ACHN (cell line): ENCODE results near the gene RABEP2.
"Not testable (repeated sequence)": the region's sequence is repeated elsewhere in the genome, so short reads cannot be mapped to it uniquely, and the experiment has no call there.

Source experiments
- DNase-seq: peaks from one replicate; pipeline ENCODE4 v3.0.0-alpha.2; 2015
- in situ Hi-C: cut with HindIII; loops from 2 replicates; pipeline ENCODE4 v1.10.0; 2017; ENCODE audit warnings: low sequenced_read_pairs, low pct_ligation_motif_present, low pct_unique_long_range_greater_than_20kb

RABEP2 gene

DNA sequence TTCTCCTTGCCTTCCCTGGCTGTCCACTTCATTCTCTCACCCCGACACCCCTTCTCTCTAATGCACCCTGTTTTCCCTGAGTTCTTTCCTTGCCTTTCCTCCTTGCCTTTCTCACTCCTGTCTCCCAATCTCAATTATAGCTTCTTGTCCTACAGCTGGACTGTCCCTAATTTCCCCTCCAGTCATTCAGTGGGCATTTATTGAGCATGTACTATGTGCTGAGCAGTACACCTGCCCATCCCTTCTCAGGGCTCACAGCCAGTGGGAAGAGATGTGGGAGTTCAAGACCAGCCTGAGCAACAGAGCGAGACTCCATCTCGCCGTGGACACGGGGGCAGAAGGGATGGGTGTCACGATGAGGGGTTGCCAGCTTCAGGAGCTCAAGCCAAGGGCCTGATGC is 41.0 kb downstream of the RABEP2 start:
- no peak for DNase-seq
- in situ Hi-C loops: no loop called here

DNA sequence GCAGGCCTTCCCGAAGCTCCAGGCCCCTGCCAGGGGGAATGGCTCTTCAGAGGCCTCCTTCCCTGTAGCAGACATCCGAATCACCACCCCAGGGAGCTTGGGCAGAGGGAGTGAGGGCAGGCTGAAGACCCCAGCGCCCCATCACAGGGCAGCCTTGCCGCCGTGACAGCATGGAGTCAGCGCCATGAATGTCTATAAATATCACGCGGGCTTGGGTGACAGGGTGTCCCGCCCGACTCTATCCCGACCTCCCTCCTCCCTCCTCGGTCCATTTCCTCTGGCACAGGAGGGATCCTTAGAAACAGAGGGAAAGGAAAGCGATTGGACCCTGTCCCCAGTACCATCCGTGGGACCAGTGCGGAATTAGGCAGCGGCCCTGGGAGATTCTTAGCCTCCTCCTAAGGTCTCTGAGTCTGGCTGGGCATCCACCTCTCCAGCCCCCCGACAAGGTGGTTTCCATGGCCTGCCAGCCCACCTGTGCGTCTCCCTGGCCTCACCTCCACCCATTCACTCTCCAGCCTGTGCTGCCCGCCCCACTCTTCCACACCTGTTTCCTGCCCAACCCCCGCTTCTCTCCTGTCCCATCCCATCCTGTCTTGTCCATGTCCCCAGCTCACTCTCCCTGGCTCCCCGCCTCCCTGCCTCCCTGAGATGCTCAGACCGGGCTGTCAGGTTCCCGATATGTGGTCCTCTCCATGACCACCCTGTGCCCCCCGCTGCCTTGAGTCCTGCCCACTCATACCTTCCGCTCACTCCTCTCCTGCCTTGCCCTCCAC is 41.6 kb downstream of the RABEP2 start:
- no peak for DNase-seq
- in situ Hi-C loops: no loop called here

DNA sequence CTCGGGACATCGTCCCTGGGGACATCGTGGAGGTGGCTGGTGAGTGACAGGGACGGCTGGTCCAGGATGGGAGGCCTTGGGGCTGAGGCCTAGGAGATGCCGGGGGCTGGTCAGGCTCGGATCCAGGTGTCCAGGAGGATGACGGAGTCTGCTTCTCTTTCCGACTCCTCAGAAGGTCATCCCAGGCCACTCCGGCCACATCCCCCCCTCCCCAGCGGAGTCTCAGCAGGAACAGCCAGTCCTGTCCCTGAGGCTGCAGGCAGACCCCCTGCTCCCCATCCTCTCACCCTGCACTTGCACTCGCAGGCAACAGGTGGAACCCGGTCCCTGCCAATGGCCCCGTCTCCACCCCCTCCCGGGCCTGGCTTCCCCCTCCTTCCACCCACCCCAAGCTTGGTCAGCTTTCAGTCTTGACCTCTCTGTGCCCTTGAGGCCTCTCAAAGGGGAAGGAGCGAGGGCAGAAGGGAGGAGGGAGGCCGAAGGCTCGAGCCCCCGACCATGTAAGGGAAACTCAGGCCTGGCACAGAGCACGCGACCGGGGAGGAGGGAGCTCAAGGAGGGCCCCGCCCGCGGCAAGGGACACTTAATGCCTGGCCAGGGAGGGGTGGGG is 42.4 kb downstream of the RABEP2 start:
- no peak for DNase-seq
- in situ Hi-C loops: no loop called here

DNA sequence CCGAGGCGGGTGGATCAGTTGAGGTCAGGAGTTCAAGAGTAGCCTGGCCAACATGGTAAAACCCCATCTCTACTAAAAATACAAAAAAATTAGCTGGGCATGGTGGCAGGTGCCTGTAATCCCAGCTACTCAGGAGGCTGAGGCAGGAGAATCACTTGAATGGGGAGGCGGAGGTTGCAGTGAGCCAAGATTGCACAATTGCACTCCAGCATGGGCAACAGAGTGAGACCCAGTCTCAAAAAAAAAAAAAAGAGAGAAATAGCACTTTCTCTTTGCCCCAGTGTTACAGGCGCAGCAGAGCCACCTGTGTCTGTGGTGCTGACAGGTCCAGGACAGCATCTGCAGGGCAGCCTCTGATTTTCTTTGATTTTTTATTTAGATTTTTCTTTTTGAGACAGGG is 43.5 kb downstream of the RABEP2 start:
- in situ Hi-C loops, DNase-seq: not testable (repeated sequence)

DNA sequence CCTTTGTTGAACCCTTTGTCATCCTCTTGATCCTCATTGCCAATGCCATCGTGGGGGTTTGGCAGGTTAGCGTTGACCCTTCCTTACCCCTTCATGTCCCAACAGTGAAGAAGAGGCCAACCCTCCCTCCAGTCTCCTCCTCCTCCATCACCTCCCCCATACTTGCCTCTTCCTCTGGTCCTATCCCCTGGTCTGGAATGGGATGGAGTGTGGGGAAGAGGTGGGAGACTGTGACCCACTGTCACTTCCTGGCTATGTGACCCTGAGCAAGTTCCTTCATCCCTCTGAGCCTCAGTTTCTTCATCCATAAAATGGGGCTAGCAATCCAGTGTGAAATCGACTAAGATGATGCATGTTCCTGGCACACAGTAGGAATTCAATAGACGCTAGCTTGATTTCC is 44.1 kb downstream of the RABEP2 start:
- no peak for DNase-seq
- in situ Hi-C loops: no loop called here

DNA sequence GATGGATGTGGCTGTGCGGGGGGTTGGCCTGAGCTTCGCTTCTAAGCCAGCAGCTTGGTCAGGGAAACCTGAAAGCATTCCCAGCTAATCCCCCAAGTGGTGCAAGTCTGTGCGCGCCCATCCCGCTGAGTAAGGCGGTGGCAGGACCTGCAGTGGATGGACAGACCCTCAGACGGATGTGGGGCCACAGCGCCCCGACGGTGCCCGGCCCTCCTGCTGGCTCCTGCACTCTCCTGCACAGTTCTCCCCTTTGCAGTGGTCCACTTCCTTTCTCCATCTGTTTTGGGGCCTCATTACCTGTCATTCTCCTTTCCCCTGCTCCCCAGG is 44.5 kb downstream of the RABEP2 start:
- in situ Hi-C loops: no loop called here
- DNase-seq: no peak

DNA sequence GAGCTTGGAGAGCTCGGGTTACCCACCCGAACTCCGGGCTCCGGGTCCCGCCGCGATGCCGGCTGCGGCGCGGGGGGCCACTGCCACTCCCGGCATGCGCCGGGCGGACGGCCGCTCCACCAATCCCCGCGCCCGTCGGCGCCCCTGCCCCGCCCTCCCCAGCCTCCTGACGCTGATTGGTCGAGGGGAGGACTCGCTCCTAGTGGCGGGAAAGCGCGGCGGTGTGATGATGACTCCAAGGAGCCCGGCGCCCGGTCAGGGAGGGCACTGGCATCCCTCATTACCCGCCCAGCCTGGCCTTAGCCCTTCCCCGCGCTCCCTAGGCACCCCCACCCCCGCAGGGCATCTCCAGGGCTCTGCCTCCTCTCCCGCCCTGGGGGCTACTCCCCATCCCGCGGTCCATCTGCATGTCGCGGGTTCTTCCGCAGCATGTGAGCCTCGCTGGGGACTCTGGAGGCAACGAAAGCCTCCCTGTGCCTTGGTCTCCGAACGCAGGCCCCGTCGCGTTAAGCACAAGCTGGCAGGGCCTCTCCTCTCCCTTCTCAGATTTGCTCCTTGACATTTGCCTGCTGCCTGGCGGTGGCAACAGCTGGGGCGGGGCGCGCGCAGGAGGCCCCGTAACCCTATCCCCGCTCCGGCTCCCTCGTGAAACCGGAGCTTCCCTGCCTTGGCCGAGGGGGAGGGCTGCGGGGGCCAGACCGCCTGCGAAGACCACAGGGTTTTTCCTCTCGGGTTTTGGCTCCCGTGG is 45.0 kb downstream of the RABEP2 start:
- in situ Hi-C loops: no loop called here
- DNase-seq: peak; percentile 93

DNA sequence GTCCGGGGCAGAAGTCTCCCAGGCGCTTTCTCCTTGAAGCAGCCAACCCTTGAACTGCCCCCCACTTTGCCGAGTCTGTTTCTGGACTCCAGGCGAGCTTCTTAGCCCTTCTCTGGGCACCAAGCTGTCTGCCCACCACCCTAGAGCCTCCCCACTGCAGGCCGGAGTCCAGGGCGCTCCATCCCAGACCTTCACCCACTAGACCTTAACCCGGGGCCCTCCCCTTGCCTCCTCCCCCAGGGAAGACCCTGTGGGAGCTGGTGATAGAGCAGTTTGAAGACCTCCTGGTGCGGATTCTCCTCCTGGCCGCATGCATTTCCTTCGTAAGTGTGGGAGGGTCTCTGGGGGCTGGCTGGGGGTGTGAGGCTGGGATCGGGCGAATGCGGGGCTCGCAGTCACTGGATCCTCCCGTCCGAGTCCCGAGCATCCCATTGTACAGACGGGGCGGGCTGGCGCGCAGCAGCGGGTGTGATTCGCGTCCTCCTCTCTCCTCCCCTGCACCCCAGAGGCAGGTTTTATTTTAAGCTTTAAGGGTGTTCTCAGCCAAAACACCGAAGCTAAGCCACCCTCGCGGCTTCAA is 45.7 kb downstream of the RABEP2 start:
- in situ Hi-C loops: no loop called here
- DNase-seq: no peak

DNA sequence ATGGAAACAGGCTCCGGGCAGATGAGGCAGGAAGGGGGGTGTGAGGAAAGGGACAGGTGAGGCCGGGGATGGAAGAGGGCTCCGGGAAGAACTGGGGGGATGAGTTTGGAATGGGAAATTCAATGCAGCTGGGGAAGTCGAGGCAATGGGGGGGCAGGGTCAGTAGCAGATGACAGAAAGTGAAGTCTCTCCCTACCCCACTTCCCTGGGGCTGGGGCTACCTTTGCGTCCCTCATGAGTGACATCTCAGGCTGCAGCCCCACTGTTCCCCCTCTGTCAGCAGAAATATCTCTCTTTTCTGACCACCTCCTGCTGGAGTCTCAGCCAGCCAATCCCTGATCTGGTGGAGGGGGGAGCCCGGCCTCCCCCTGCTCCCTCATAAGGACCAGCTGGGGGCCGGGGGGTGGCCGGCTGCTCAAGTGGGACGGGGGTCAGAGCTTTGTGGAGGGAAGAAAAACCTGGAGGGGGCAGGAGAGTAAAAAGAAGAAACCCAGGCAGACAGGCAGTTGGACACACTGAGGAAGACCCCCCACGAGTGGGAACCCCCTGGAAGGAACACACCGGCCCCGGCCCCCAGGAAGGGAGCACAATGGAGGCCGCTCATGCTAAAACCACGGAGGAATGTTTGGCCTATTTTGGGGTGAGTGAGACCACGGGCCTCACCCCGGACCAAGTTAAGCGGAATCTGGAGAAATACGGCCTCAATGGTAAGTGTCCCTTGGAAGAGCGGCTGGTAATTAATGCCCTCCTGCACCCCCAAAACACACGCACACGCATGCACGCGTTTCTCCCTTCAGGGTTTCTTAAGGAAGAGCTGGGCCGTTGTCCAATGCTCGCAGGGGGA is 46.7 kb downstream of the RABEP2 start, which contains the start of gene ATP2A1:
Gene ATP2A1, plus strand, starts transcription at position 406 of the 844 bp plus-strand sequence. Its CDS starts 184 bp downstream, at position 590.
- no peak for DNase-seq
- in situ Hi-C loops: no loop called here

DNA sequence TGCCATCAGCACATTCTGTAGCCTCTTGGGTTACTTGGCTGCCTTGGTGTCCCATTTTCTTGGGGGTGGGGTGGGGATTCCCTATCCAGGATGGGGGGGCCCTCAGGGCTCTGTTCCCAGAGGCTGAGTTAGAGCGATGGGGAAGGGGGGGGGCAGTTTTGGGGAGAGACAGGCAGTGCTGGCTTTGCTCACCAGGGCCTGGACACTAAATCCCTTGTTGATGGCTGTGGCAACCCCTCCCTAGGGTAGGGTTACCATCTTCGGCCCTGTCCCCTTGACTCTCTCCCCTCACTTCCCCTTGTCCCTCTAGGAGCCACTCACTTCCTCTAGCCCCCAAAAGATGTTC is 47.4 kb downstream of the RABEP2 start:
- in situ Hi-C loops: no loop called here
- no peak for DNase-seq

DNA sequence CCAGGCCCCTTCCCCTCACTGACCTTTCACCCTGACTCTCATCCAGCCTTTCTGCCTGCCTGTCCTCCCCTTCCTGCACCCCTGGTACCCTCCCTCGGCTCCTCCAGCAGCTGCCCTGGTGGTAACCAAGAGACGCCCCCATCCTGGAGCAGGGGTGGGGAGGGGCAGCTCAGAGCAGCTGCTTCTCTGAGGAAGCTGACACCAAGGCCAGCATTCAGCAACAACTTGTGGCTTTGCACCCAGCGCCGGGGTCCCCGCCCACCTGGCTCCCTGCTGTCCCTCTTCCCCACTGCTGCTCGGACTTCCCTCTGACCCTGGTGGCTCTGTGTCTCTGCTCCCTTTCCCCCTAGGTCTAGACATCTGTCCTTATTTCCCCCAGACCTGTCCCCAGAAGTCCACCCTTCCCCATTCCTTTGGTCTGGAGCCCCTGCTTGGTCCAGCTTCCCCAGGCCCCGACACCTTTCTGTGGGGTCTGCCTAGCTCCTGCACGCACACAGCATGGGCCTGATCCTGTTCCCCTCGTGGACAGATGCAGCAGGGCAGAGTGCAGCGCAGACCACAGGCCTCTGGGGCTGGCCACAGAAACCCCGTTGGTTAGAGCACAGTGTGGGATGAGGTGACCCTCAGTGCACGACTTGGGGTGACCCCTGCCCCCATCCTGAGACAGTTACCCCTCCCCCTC is 47.9 kb downstream of the RABEP2 start:
- in situ Hi-C loops: no loop called here
- no peak for DNase-seq

DNA sequence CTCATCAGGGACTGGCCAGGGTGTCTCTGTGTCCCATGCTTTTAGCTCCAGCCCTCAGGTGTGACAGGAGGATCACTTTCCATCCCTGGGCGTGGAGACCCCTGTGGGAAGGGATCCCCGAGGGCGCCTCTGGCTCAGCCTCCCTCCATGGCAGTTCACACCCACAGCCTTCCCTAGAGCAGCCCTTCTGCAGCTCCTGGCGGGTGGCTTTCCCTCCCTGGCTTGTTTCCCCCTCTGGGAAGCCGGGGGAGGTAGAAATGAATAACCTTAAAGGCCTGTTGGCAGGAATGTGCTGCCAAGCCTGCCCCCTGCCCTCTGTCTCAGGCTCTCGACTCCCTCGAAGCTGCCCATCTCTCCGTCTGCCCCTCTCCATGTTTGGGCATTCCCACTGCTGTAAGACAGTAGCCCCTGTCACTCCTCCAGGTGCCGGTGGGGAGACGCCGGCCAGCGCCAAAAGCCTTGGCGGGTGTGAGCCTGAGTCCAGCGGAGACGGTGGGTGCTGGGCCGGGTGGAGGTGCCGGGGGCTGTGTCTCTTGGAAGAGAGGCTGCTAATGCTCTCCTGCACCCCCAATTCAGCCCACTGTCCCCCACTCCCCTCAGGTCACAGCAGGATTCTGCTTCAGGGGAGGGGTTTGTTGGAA is 48.9 kb downstream of the RABEP2 start:
- in situ Hi-C loops: no loop called here
- no peak for DNase-seq

DNA sequence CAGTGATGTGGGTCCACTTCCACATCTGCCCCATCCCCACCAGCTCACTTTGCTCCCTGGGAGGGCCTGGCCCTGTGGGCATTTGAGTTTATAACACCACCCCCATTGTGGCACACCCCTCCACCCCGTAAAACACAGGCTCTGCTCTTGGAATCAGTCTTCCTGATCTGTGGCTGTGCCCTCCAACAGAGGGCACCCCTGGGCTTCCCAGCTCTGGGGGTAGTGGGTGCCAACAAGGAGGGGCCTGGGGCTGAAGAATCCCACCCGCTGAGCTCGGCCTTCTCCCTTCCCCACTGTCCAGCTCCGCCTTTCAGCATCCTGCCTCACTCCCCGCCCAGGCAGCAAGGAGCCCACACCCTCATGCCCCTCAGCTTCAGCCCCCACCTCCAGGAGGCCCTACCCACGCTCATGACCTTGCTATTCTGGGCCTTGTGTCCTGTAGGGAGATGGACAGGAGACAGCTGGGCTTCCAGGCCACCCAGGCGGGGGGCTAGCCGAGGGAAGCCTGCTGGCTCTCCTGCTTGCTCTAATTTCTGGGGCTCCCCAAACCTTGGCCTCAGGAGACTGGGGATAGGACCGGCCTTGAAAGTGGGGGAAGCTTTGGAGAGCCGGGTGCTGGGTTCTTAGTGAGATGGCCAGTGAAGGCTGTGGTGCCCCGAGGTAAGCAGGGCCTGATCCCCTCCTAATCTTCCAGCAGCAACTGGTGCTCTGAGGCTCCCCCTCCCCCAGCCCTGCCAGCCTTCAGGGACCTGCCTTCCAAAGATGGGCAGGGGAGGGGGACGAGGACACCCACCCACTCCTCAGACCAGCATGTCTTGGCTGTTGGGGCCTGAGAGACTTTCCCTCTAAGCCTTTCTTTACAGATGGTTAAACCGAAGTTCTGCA is 49.7 kb downstream of the RABEP2 start:
- DNase-seq: no peak
- in situ Hi-C loops: no loop called here

DNA sequence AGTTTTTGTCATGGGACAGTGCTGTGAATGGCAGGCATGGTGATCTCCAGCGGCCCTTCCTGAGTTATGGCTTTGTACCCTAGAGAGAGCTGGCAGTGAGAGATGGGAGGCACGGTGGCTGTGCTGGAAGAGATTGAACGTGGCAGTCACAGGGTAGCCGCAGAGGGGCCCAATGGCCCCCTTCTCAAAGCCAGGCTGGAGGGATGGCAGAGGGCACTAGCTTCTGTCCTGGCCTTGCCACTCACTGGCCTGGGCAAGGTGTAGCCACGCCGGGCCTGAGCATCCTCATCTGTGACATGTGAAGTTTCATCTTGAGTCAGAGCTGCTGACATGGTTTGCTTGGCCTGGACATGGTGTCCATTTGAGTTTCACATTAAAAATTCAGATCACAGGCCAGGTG is 50.6 kb downstream of the RABEP2 start:
- in situ Hi-C loops: no loop called here

DNA sequence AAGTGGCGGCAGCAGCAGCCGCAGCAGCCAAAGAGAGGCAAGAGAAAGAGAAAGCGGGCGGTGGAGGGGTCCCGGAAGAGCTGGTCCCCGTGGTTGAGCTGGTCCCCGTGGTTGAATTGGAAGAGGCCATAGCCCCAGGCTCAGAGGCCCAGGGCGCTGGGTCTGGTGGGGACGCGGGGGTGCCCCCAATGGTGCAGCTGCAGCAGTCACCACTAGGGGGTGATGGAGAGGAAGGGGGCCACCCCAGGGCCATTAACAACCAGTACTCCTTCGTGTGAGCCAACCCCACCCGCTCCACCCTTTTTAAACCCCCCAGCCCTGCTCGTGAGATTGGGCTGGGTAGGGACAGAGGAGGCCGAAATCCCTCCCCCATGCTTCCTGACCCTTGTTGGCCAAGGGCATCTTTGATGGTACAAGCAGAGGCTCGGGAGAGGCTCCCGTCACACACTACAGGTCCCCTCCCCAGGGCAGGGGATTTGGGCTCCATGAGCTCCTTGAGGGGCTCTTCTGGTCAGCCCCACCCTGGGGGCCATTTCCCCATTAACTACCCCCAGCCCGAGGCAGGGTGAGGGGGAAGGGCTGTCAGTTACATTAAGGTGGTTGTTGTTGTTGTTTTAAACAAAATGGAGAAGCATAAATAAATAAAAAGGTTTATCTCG is 51.4 kb downstream of the RABEP2 start:
- in situ Hi-C loops: no loop called here
- DNase-seq: peak; percentile 47

More for the DNA sequence above, 50.6 kb downstream of the RABEP2 start:
- no peak for DNase-seq

DNA sequence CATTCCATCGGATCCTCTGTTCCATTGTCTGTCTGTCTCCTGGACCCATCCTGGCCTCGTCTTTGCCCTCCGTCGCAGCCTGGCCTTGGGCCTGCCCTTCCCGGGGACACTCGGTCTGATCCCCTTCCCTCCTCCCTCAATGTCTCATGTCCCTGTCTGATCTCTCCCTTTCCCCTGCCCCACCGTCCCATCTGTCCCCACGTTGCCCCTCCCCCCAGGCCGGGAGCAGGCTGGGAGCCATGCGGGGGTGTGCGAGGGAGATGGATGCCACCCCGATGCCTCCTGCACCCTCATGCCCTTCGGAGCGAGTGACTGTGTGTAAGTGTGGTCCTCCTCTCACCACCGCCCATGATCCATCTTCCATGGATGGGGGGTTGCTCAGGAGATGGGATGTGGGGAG is 52.1 kb downstream of the RABEP2 start:
- no peak for DNase-seq
- in situ Hi-C loops: no loop called here
